Astrocyte (in vitro differentiated cells and primary cell): ENCODE results near the gene GCC1. TPM values are rescaled to one million over a fixed set of nuclear protein-coding genes. Genes with fewer than 3 reads are reported as not detected.

Experiments
- DNase-seq: peaks from one replicate; pipeline ENCODE4 v3.0.0-alpha.2; 2010; ENCODE audit warnings: low read depth
- FAIRE-seq: peaks from 2 replicates; lab custom pipeline; 2011; peaks lifted over from hg19 to GRCh38; lab: Jason Lieb, UNC
- H2AFZ ChIP-seq: 2 replicates; pipeline ENCODE4 v1.6.0; 2012; ENCODE audit warnings: low read depth, low read length, inconsistent platforms
- H3K27ac ChIP-seq: 2 replicates; pipeline ENCODE4 v1.5.1; 2011; ENCODE audit warnings: low read depth, low read length, inconsistent platforms
- H3K27me3 ChIP-seq: 2 replicates; pipeline ENCODE4 v1.6.0; 2011; ENCODE audit warnings: low read length, inconsistent platforms; ENCODE audit not compliant: insufficient read depth
- H3K36me3 ChIP-seq: 2 replicates; pipeline ENCODE4 v1.5.1; 2011; ENCODE audit warnings: low read length, inconsistent platforms; ENCODE audit not compliant: insufficient read depth
- H3K4me1 ChIP-seq: 2 replicates; pipeline ENCODE4 v1.5.1; 2011; ENCODE audit warnings: low read length, inconsistent platforms; ENCODE audit not compliant: insufficient read depth
- H3K4me2 ChIP-seq: 2 replicates; pipeline ENCODE4 v1.6.0; 2012; ENCODE audit warnings: low read length, inconsistent platforms
- H3K4me3 ChIP-seq: 2 replicates; pipeline ENCODE4 v1.5.1; 2011; ENCODE audit warnings: low read depth, mild to moderate bottlenecking, low read length, inconsistent platforms; ENCODE audit not compliant: insufficient read depth
- H3K79me2 ChIP-seq: 2 replicates; pipeline ENCODE4 v1.6.0; 2012; ENCODE audit warnings: mild to moderate bottlenecking, low read length, inconsistent platforms; ENCODE audit not compliant: insufficient read depth
- H3K9ac ChIP-seq: 2 replicates; pipeline ENCODE4 v1.6.0; 2012; ENCODE audit warnings: mild to moderate bottlenecking, low read length, inconsistent platforms
- H3K9me3 ChIP-seq: 2 replicates; pipeline ENCODE4 v1.5.1; 2012; ENCODE audit warnings: low read depth, mild to moderate bottlenecking, low read length, inconsistent platforms; ENCODE audit not compliant: insufficient read depth
- H4K20me1 ChIP-seq: 2 replicates; pipeline ENCODE4 v1.6.0; 2012; ENCODE audit warnings: low read length, inconsistent platforms; ENCODE audit not compliant: insufficient read depth
- H3K27ac Mint-ChIP-seq: one replicate; pipeline ENCODE4 v1.8.0; 2021; ENCODE audit warnings: mild to moderate bottlenecking, mixed read lengths; ENCODE audit not compliant: unreplicated experiment
- H3K27me3 Mint-ChIP-seq: one replicate; pipeline ENCODE4 v1.8.0; 2021; ENCODE audit warnings: low read depth, mixed read lengths; ENCODE audit not compliant: unreplicated experiment
- H3K36me3 Mint-ChIP-seq: one replicate; pipeline ENCODE4 v1.8.0; 2021; ENCODE audit warnings: low read depth, mixed read lengths; ENCODE audit not compliant: unreplicated experiment
- H3K4me1 Mint-ChIP-seq: one replicate; pipeline ENCODE4 v1.8.0; 2021; ENCODE audit warnings: low read depth, mixed read lengths; ENCODE audit not compliant: unreplicated experiment
- H3K4me3 Mint-ChIP-seq: one replicate; pipeline ENCODE4 v1.8.0; 2021; ENCODE audit warnings: mild to moderate bottlenecking, moderate library complexity, mixed read lengths; ENCODE audit not compliant: unreplicated experiment
- H3K9me3 Mint-ChIP-seq: one replicate; pipeline ENCODE4 v1.8.0; 2021; ENCODE audit warnings: mild to moderate bottlenecking, mixed read lengths; ENCODE audit not compliant: unreplicated experiment
- CTCF ChIP-seq: IDR thresholded peaks from 2 replicates; pipeline ENCODE4 v1.5.1; 2011; ENCODE audit warnings: low read depth, mild to moderate bottlenecking, inconsistent platforms, low read length, moderate library complexity; ENCODE audit not compliant: insufficient read depth
- EZH2 ChIP-seq: IDR thresholded peaks from 2 replicates; pipeline ENCODE4 v1.6.1; 2012; ENCODE audit warnings: mild to moderate bottlenecking, low read length, inconsistent platforms; ENCODE audit not compliant: insufficient read depth
- total RNA-seq: library from RNA; stranded (reverse); gene quantifications from 2 replicates; pipeline ENCODE4 v1.2.1, GENCODE V29; 2021

GCC1 gene
- total RNA-seq, 1 donor from 2014 or later = 28.8 TPM

GRCh38 chr7:127618775-127619174, 33.4 kb upstream of the GCC1 start:
- Histone ChIP-seq H3K27me3 (peaks cover 65% of the 10 kb centered on the region), H3K9ac (no peak overlapping the region), H2AFZ (no peak overlapping the region), H3K79me2 (no peaks in the 10 kb centered on the region), H3K4me1 (no peaks in the 10 kb centered on the region), H3K27ac (no peak overlapping the region), H4K20me1 (no peaks in the 10 kb centered on the region), H3K4me2 (no peak overlapping the region), H3K4me3 (no peak overlapping the region), H3K36me3 (no peaks in the 10 kb centered on the region), H3K9me3 (no peaks in the 10 kb centered on the region)
- FAIRE-seq = no peak
- Mint-ChIP-seq H3K4me3 (no peak overlapping the region), H3K4me1 (peaks cover 10% of the 10 kb centered on the region), H3K9me3 (peaks cover 3% of the 10 kb centered on the region), H3K36me3 (no peaks in the 10 kb centered on the region), H3K27me3 (peaks cover 71% of the 10 kb centered on the region), H3K27ac (no peak overlapping the region)
- DNase-seq = no peak
- TF ChIP-seq CTCF = no peak
- TF ChIP-seq EZH2 = no peak

- Histone ChIP-seq H3K4me2 (no peak within 1 kb of the TSS), H3K27ac (no peak within 1 kb of the TSS), H3K4me3 (no peak within 1 kb of the TSS), H3K9me3 (no peaks in the 10 kb centered on the region), H3K79me2 (no peaks in the 10 kb centered on the region), H3K9ac (no peak within 1 kb of the TSS), H3K27me3 (peaks cover 62% of the 10 kb centered on the region), H3K4me1 (no peaks in the 10 kb centered on the region), H3K36me3 (no peaks in the 10 kb centered on the region), H2AFZ (no peak within 1 kb of the TSS), H4K20me1 (no peaks in the 10 kb centered on the region)
- Mint-ChIP-seq H3K27me3 (peaks cover 78% of the 10 kb centered on the region), H3K4me1 (peaks cover 10% of the 10 kb centered on the region), H3K4me3 (no peak within 1 kb of the TSS), H3K9me3 (peaks cover 3% of the 10 kb centered on the region), H3K27ac (no peak within 1 kb of the TSS), H3K36me3 (no peaks in the 10 kb centered on the region)
- no peak for FAIRE-seq
- no peak for TF ChIP-seq EZH2
- no peak for TF ChIP-seq CTCF
- no peak for DNase-seq
These were observed 32.6 kb upstream of the GCC1 start, which contains the start of gene PAX4 for GRCh38 chr7:127618042-127618441. Gene PAX4, minus strand, starts transcription at chr7:127618142. Its CDS starts 2,214 bp downstream, at chr7:127615928.

GRCh38 chr7:127616724-127617123, 31.3 kb upstream of the GCC1 start:
- DNase-seq (no peak), FAIRE-seq (no peak)
- Mint-ChIP-seq H3K27ac (no peak overlapping the region), H3K27me3 (peaks cover 86% of the 10 kb centered on the region), H3K9me3 (peaks cover 7% of the 10 kb centered on the region), H3K4me1 (peaks cover 10% of the 10 kb centered on the region), H3K36me3 (no peaks in the 10 kb centered on the region), H3K4me3 (no peak overlapping the region)
- no peaks in the 10 kb centered on the region for H3K9me3 ChIP-seq
- H2AFZ ChIP-seq = no peak overlapping the region
- H3K4me2 ChIP-seq = no peak overlapping the region
- H3K79me2 ChIP-seq = no peaks in the 10 kb centered on the region
- no peak overlapping the region for H3K27ac ChIP-seq
- no peak overlapping the region for H3K9ac ChIP-seq
- H3K4me1 ChIP-seq = no peaks in the 10 kb centered on the region
- H3K36me3 ChIP-seq = no peaks in the 10 kb centered on the region
- no peaks in the 10 kb centered on the region for H4K20me1 ChIP-seq
- H3K4me3 ChIP-seq = no peak overlapping the region
- no peak for TF ChIP-seq EZH2
- TF ChIP-seq CTCF = no peak
- H3K27me3 ChIP-seq = peaks cover 57% of the 10 kb centered on the region
